ENCODE measurements around the gene KDM4C.

KDM4C gene

DNA sequence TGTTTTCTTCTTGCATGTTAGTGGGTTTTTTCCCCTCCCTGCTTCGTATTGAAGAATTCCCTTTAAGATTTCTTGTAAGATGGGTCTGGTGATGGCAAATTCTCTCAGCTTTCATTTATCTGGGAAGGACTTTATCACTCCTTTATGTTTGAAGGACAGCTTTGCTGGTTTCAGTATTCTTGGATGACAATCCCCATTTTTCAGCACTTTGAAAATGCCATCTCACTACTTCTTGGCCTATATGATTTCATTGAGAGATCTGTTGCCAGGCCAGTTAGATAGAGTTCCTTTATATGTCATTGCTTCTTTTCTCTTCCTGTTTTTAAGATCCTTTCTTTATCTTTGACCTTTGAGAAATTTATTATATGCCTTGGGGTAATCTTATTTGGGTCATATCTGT is 106.3 kb downstream of the KDM4C start:
- DNase-seq (ENCODE audit: low read depth), result no peak
- no peak overlapping the region for H3K4me3 ChIP-seq (ENCODE audit: low read length)
- TF ChIP-seq, protein P1, sequence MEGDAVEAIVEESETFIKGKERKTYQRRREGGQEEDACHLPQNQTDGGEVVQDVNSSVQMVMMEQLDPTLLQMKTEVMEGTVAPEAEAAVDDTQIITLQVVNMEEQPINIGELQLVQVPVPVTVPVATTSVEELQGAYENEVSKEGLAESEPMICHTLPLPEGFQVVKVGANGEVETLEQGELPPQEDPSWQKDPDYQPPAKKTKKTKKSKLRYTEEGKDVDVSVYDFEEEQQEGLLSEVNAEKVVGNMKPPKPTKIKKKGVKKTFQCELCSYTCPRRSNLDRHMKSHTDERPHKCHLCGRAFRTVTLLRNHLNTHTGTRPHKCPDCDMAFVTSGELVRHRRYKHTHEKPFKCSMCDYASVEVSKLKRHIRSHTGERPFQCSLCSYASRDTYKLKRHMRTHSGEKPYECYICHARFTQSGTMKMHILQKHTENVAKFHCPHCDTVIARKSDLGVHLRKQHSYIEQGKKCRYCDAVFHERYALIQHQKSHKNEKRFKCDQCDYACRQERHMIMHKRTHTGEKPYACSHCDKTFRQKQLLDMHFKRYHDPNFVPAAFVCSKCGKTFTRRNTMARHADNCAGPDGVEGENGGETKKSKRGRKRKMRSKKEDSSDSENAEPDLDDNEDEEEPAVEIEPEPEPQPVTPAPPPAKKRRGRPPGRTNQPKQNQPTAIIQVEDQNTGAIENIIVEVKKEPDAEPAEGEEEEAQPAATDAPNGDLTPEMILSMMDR (conservative IDR thresholded peaks at IDR 0.05; ENCODE audit: low read depth, low read length), result no peak

DNA sequence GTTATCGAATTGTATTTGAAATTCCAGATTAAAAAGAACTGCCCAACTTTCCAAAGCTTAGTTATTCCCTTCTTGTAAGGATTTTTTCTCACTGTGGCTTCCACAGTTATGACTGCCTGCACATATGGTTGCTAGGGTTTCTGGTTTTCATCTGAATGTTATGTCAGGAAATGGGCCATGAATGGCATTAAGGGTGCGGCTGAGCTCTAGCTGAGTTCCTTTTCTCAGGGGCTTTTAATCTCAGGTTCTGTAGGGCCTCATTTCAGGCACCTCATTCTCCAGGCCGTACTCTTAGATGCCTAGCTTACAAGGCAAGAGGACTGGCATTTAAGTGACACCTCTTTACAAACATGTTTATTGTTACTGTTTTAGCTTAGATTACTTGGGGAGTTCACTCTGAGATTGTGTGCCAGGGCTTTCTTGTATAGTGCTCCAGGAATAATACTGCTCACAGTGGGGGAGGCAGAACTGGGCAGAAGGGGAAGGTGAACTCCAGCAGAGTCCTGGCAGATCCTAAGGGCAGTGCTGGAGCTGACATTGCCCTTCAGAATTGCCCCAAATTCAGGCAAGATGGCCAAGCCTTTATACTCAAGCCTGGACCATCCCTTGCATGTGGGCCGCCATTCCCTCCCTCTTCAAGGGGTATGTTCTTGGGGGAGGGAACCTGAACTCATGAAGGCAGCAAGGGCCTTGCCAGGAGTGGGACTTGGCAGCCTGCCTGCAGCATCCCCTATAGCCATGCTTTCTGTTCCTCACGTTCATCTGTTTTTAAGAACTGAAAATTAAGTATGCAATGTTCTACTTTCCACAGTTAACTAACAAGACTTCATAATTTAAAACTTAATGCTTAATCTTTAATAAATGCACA is 111.5 kb downstream of the KDM4C start:
- no peak overlapping the region for H3K4me3 ChIP-seq (ENCODE audit: low read length)
- TF ChIP-seq, protein P1 (conservative IDR thresholded peaks at IDR 0.05; ENCODE audit: low read depth, low read length), result no peak
- DNase-seq (ENCODE audit: low read depth), result peak; percentile 51

DNA sequence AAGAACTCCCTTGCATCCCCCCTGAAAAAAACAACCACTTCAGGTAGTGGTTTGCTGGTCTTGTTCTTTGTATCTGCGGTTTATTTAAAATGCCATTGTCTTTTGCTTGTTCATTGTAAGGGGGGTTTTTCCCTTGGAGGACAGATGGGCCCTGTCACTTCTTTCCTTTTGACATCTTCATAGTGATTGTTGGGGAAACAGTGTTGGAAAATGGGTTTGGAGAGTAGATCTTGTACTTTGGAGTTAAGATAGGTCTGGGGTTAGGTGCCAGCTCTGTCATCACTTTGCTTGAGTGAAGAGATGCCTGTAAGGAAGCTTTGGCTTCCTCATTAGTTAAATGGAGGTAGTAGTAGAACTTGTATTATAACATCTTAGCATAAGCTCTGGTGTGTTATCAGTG is 112.4 kb downstream of the KDM4C start:
- DNase-seq (ENCODE audit: low read depth), result no peak
- TF ChIP-seq, protein P1 (conservative IDR thresholded peaks at IDR 0.05; ENCODE audit: low read depth, low read length), result no peak
- no peak overlapping the region for H3K4me3 ChIP-seq (ENCODE audit: low read length)

DNA sequence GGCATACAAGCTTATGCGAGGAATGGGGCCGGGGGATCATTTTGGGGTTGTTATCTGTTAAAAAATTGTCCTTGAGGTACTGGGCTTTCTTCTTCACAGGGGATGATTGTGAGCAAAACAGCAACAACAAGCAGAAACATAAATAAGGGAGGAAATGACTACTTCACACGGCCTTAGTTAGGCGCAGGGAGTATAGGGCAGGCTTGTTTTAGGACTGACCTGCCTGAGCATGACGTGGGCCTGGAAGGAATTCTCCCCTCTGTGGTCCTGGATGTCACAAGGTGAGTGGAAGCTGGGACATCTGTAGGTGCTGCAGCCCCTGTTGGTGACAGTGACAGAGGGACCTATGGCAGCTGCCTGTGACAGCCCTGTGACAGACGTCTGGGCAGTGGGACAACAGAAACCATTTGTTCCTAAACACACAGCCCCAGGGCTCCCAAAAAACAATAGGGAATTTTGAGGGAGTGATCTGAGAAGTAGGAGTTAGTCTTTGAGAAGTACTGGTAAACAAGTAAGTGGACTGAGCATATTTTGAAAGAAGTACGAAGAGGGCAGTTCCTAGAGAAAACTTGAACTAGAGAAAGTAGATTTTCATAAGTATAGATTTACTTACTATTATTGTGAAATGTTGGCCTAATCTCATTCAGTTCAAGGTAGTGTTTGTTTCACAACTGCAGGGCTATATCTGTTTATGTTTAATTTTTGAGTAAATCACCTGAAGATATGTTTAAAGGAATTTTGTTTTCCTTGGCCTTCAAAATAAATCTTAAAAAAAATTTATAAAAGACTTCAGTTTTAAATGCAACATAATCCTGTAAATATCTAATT is 113.1 kb downstream of the KDM4C start:
- DNase-seq (ENCODE audit: low read depth), result no peak
- H3K4me3 ChIP-seq (ENCODE audit: low read length), result no peak overlapping the region
- TF ChIP-seq, protein P1 (conservative IDR thresholded peaks at IDR 0.05; ENCODE audit: low read depth, low read length), result no peak

DNA sequence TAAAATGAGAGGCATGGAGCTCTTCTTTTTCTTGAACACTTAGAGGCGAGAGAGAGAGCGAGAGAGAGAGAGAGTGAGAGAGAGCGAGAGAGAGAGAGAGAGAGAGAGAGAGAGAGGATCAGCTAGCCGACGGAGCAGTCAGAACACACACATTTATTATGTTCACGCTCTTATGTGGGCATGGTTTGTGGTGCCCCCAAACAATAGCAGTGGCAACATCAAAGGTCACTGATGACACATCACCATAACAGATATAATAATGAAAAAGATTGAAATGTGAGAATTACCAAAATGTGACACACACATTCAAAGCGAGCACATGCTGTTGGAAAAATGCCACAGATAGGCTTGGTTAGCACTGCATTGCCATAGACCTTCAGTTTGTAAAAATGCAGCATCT is 116.1 kb downstream of the KDM4C start:
- TF ChIP-seq, protein P1 (conservative IDR thresholded peaks at IDR 0.05; ENCODE audit: low read depth, low read length), result no peak

DNA sequence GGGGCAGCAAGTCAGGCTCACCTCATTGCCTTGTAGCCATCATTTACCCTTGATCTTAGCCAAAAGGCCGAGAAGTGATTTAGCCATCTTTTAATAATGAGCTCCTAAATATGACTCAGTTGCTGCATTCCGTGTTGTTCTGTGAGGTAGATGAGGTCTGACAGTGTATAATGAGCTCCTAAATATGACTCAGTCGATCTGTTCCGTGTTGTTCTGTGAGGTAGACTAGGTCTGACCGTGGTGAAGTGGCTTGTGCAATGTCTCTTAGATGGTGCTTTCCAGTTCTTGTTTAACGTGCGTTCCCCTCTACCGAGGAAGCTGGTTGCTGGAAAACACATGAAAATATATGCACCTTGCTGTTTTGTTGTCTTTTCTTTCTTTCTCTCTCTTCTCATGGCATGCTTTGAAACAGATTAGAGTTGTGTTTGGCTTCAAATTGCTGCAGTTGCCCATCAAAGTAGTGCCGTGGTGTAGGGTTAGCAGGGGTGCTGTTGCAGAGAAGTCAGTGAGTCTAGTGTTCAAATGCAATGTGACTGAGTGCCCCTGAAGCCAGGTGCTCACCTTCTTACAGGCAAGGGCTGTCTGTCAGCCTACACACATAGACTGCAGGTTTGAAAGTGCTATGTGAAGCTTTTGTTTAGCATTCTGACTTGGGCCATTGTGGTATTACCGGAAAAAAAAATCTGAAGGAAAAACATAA is 118.6 kb downstream of the KDM4C start:
- no peak overlapping the region for H3K4me3 ChIP-seq (ENCODE audit: low read length)
- DNase-seq (ENCODE audit: low read depth), result peak; percentile 80
- TF ChIP-seq, protein P1 (conservative IDR thresholded peaks at IDR 0.05; ENCODE audit: low read depth, low read length), result no peak

More for the DNA sequence above, 116.1 kb downstream of the KDM4C start:
- no peak overlapping the region for H3K4me3 ChIP-seq (ENCODE audit: low read length)
- DNase-seq (ENCODE audit: low read depth), result peak; percentile 42
